Liver (tissue), 9 donors: ENCODE data around the gene RHOG. TPM values are rescaled to one million over a fixed set of nuclear protein-coding genes. Genes with fewer than 3 reads are reported as not detected.

Source experiments
- DNase-seq: peaks from one replicate; pipeline ENCODE4 v3.0.0-alpha.2; 2017; ENCODE audit warnings: low spot score
- H3K27ac ChIP-seq, 2 donors: one replicate each; pipeline ENCODE4 v1.7.0; 2013; ENCODE audit warnings: inconsistent platforms in 2 of 2, low read length in 2 of 2, control low read depth in 1 of 2, low read depth in 1 of 2, mild to moderate bottlenecking in 1 of 2
- H3K27me3 ChIP-seq, 4 donors: one replicate each; pipeline versions ENCODE4 v1.6.1 to v1.7.0; 2013; ENCODE audit warnings: low read length in 3 of 4, inconsistent platforms in 1 of 4, mild to moderate bottlenecking in 1 of 4, moderate library complexity in 1 of 4; ENCODE audit not compliant: control insufficient read depth in 4 of 4, insufficient read depth in 4 of 4
- H3K36me3 ChIP-seq, 4 donors: one replicate each; pipeline versions ENCODE4 v1.6.1 to v1.7.0; 2013; ENCODE audit warnings: low read length in 3 of 4, mild to moderate bottlenecking in 3 of 4, low read depth in 1 of 4, moderate library complexity in 1 of 4; ENCODE audit not compliant: control insufficient read depth in 4 of 4, insufficient read depth in 3 of 4
- H3K4me1 ChIP-seq, 4 donors: one replicate each; pipeline versions ENCODE4 v1.6.1 to v1.7.0; 2013; ENCODE audit warnings: low read length in 3 of 4, mild to moderate bottlenecking in 3 of 4, moderate library complexity in 1 of 4; ENCODE audit not compliant: control insufficient read depth in 4 of 4, insufficient read depth in 4 of 4
- H3K4me3 ChIP-seq, 3 donors: one replicate each; pipeline versions ENCODE4 v1.6.1 to v1.7.0; 2013; ENCODE audit warnings: low read length in 3 of 3, control low read depth in 1 of 3, low read depth in 1 of 3, mild to moderate bottlenecking in 1 of 3
- H3K9ac ChIP-seq, 2 donors: one replicate each; pipeline ENCODE4 v1.7.0; 2013; ENCODE audit warnings: low read length in 2 of 2, mild to moderate bottlenecking in 2 of 2, moderate library complexity in 2 of 2, control low read depth in 1 of 2, low read depth in 1 of 2
- H3K9me3 ChIP-seq, 4 donors: one replicate each; pipeline versions ENCODE4 v1.6.1 to v1.7.0; 2013; ENCODE audit warnings: low read length in 3 of 4; ENCODE audit not compliant: control insufficient read depth in 4 of 4
- EGR1 ChIP-seq, 2 donors: IDR thresholded peaks; 2 replicates each; pipeline ENCODE4 v1.6.1; 2016 to 2018; ENCODE audit warnings: antibody characterized with exemption in 2 of 2, low read depth in 2 of 2
- FOXA1 ChIP-seq: IDR thresholded peaks from 2 replicates; pipeline ENCODE4 v1.6.1; 2016; ENCODE audit warnings: antibody characterized with exemption
- FOXA2 ChIP-seq: IDR thresholded peaks from 2 replicates; pipeline ENCODE4 v1.6.1; 2016; ENCODE audit warnings: antibody characterized with exemption
- GABPA ChIP-seq, 2 donors: IDR thresholded peaks in 1 of 2; conservative IDR thresholded peaks in 1 of 2; 2 replicates each; pipeline ENCODE4 v1.6.1; 2016; ENCODE audit warnings: antibody characterized with exemption in 2 of 2, mild to moderate bottlenecking in 1 of 2, moderate library complexity in 1 of 2
- HNF4A ChIP-seq, 2 donors: conservative IDR thresholded peaks; 2 replicates each; pipeline ENCODE4 v1.6.1; 2016; ENCODE audit warnings: antibody characterized with exemption in 2 of 2, mild to moderate bottlenecking in 2 of 2
- HNF4G ChIP-seq: IDR thresholded peaks from 2 replicates; pipeline ENCODE4 v1.6.1; 2016; ENCODE audit warnings: antibody characterized with exemption
- JUND ChIP-seq, 2 donors: IDR thresholded peaks; 2 replicates each; pipeline ENCODE4 v1.6.1; 2016; ENCODE audit warnings: antibody characterized with exemption in 2 of 2
- MAX ChIP-seq: IDR thresholded peaks from 2 replicates; pipeline ENCODE4 v1.6.1; 2016; ENCODE audit warnings: antibody characterized with exemption
- NR2F2 ChIP-seq: IDR thresholded peaks from 2 replicates; pipeline ENCODE4 v1.6.1; 2016; ENCODE audit warnings: antibody characterized with exemption
- RAD21 ChIP-seq, 2 donors: IDR thresholded peaks; 2 replicates each; pipeline ENCODE4 v1.6.1; 2016; ENCODE audit warnings: antibody characterized with exemption in 2 of 2, mild to moderate bottlenecking in 2 of 2
- REST ChIP-seq: IDR thresholded peaks from 2 replicates; pipeline ENCODE4 v1.6.1; 2016; ENCODE audit warnings: antibody characterized with exemption, mild to moderate bottlenecking
- RXRA ChIP-seq, 2 donors: IDR thresholded peaks; 2 replicates each; pipeline ENCODE4 v1.6.1; 2017 to 2018; ENCODE audit warnings: antibody characterized with exemption in 2 of 2, mild to moderate bottlenecking in 1 of 2
- SP1 ChIP-seq: IDR thresholded peaks from 2 replicates; pipeline ENCODE4 v1.6.1; 2018; ENCODE audit warnings: antibody characterized with exemption, mild to moderate bottlenecking
- TAF1 ChIP-seq: conservative IDR thresholded peaks from 2 replicates; pipeline ENCODE4 v1.6.1; 2016; ENCODE audit warnings: antibody characterized with exemption, mild to moderate bottlenecking
- YY1 ChIP-seq: IDR thresholded peaks from 2 replicates; pipeline ENCODE4 v1.6.1; 2016; ENCODE audit warnings: antibody characterized with exemption, mild to moderate bottlenecking
- ZBTB33 ChIP-seq: IDR thresholded peaks from 2 replicates; pipeline ENCODE4 v1.6.1; 2016; ENCODE audit warnings: antibody characterized with exemption
- WGBS: extraction: QIAGEN DNeasy Blood & Tissue Kit; methylation state at CpG from one replicate; pipeline ENCODE4 v1.1.7; 2013; 5-methylcytosine and 5-hydroxymethylcytosine counted together
- polyA plus RNA-seq, 2 donors: library from polyadenylated mRNA; stranded (reverse) in 1 of 2; unstranded in 1 of 2; fragments of 200-250 nt in 1 of 2; fragments of >200 nt in 1 of 2; fragmentation: Nextera tagmentation in 1 of 2; extraction: Ambion mirVana in 1 of 2; gene quantifications; one replicate each; pipeline versions ENCODE4 v1.2.1 to v1.2.3, GENCODE V29; 2013 to 2015
- total RNA-seq, 2 donors: library from RNA; depleted of rRNA; stranded (reverse); fragments of >200 nt; gene quantifications; one replicate each; pipeline ENCODE4 v1.2.3, GENCODE V29; 2014
- TF ChIP-seq, protein P1 (sequence below): IDR thresholded peaks from 2 replicates; pipeline ENCODE4 v1.6.1; 2016; ENCODE audit warnings: antibody characterized with exemption
- TF ChIP-seq, protein P2 (sequence below): fragments of 150-350 bp; IDR thresholded peaks from 2 replicates; pipeline ENCODE4 v1.5.1; 2017; ENCODE audit warnings: improper control_type of control experiment, low read depth, low read length; ENCODE audit not compliant: missing input control
- donor health status: healthy.
- donor health status: healthy.
- donor health status: healthy.
- donor health status: healthy.
- donor health status: healthy.

RHOG gene
- total and polyA plus RNA-seq, 4 donors: 7.4 to 32.9 (median 17.8) TPM

DNA sequence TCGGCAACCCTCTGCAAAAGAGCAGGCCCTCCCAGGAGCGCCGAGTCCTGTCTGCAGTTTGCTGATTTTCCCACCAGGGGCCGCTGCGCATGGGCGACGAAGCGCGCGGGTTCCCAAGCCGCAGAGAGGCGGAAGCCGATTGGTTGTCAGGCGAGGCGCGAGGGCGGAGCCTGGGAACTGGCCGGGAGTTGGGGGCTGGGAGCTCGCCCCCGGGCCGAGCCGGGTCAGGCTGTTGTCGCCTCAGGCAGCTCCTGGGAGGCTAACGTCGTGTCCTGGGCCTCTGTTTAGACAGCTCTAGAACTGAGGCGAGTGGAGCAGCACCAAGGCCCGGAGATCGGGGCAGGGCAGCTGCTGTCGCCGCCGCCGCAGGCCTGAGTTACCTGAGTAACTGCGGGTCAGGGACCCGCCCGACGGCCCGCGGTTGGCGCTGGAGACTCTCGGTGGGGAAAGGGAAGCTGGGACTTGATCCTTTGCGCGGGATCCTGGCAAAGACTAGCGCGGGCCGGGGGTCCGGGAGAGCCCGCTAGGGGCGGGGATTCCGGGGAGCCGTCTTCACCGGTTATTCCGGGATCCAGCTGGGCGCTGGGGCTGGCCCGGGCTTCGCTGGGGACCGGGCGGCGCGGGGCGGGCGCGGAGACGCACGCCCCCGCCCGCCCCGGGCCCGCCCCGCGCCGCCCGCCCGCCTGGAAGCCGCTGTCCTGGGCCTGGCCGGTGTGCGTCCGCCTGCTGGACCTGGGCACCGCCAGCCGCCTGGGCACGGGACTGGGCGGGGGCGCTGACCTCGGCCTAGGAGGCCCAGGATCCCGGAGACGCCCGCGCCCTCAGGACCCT lies 14.4 kb upstream of the RHOG start, which contains the start of gene STIM1:
Gene STIM1 (plus strand): TSS at position 688 of the 831 bp plus-strand sequence. CDS start 607 bp downstream, outside the sequence.
- H3K27me3 ChIP-seq: no peaks in the 10 kb centered on the region
- H3K4me1 ChIP-seq: peaks cover 21 to 46% (median 29%) of the 10 kb centered on the region in 4 donors
- WGBS: under 1% methylated on average over 87 of the region's 87 CpGs
- H3K36me3 ChIP-seq: no peaks in the 10 kb centered on the region
- no peaks in the 10 kb centered on the region for H3K9me3 ChIP-seq
- peak; percentile 98 for DNase-seq
- peak within 1 kb of the TSS; percentile 96 to 98 for H3K27ac ChIP-seq
- TF ChIP-seq ZBTB33 (no peak), REST (no peak), NR2F2 (peak; percentile 22), SP1 (peak; percentile 72), MAX (no peak), EGR1 (IDR thresholded peaks at IDR 0.05; ENCODE audit: low read depth in 2 of 2) (no peak), RXRA (IDR thresholded peaks at IDR 0.05) (peak; percentile 28 to 29), HNF4G (no peak), JUND (IDR thresholded peaks at IDR 0.05) (no peak), RAD21 (IDR thresholded peaks at IDR 0.05) (peak; percentile 97), HNF4A (conservative IDR thresholded peaks at IDR 0.05) (no peak), FOXA1 (no peak), TAF1 (no peak), YY1 (peak; percentile 54), FOXA2 (no peak), GABPA (IDR thresholded peaks at IDR 0.05 in 1 of 2, conservative IDR thresholded peaks at IDR 0.05 in 1 of 2) (no peak)
- TF ChIP-seq, protein P1, sequence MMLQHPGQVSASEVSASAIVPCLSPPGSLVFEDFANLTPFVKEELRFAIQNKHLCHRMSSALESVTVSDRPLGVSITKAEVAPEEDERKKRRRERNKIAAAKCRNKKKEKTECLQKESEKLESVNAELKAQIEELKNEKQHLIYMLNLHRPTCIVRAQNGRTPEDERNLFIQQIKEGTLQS: no peak
- TF ChIP-seq, protein P2, sequence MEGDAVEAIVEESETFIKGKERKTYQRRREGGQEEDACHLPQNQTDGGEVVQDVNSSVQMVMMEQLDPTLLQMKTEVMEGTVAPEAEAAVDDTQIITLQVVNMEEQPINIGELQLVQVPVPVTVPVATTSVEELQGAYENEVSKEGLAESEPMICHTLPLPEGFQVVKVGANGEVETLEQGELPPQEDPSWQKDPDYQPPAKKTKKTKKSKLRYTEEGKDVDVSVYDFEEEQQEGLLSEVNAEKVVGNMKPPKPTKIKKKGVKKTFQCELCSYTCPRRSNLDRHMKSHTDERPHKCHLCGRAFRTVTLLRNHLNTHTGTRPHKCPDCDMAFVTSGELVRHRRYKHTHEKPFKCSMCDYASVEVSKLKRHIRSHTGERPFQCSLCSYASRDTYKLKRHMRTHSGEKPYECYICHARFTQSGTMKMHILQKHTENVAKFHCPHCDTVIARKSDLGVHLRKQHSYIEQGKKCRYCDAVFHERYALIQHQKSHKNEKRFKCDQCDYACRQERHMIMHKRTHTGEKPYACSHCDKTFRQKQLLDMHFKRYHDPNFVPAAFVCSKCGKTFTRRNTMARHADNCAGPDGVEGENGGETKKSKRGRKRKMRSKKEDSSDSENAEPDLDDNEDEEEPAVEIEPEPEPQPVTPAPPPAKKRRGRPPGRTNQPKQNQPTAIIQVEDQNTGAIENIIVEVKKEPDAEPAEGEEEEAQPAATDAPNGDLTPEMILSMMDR: peak; percentile 98
- peak within 1 kb of the TSS; percentile 83 to 89 for H3K9ac ChIP-seq
- H3K4me3 ChIP-seq: peak within 1 kb of the TSS; percentile 89 to 96 (median 95)
